GM21786 (cell line): ENCODE data around the gene S100A13.
A peak's percentile ranks its signal among the peaks of the same experiment; 100 is the strongest.
"Not testable (repeated sequence)": the region's sequence is repeated elsewhere in the genome, so short reads cannot be mapped to it uniquely, and the experiment has no call there.

Source experiments
- ATAC-seq: cut with Tn5 transposase; IDR thresholded peaks from one replicate; pipeline ENCODE4 v1.9.1; 2021; ENCODE audit not compliant: unreplicated experiment

Gene S100A13

DNA sequence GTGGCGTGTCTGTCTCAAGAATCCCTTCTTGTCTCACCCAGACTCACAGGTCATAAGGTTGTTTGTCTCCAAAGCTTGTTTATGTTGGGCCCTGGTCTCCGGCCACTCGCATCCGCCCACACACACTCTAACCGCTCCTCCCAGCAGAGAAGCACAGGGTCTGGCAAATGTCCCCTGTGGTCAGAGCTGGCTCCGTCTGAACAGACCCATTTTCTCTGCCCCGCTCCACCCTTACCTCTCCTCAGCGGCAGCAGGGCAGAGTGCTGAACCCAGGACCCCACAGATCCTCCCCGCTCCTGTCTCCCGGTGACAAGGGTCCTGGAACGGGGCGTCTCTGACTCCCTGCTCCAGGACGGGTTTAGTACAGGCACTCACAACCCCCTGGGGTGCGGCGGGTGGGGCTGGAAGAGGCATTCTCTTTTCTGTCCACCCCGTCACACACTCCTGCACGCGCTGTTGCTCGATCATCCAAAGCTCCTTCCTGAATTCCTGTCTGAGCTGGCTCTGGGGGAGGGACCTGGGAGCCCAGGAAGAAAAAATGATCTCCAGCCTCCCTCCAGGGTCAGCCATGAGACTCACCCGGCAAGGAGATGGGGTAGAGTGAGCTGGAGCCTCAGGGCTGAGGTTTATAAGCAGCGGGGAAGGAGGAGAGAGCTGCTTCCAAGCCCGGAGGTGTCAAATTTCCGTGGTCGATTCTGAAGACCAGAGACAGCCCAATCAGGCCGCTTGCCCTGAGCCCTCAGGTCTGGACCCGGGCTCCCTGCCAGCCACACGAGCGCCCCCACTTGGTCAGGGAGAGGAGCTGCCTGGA lies at the start of gene S100A13:
S100A13 (minus strand) TSS at position 602 of the 811 bp plus-strand sequence. CDS start 1,033 bp downstream, outside the sequence.
- no peak for ATAC-seq

DNA sequence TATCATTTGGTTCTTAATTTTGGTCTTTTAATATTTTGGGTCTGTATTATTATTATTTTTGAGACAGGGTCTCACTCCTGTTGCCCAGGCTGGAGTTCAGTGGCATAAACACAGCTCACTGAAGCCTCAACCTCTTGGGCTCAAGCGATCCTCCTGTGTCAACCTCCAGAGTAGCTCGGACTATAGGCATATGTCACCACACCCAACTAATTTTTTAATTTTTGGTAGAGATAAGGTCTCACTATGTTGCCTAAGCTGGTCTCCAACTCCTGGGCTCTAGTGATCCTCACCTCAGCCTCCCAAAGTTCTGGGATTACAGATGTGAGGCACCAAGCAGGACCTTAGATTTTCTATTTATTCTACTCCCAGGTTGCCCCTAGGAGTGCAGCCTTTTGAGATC lies 46.2 kb upstream of the S100A13 start:
- ATAC-seq: no peak

DNA sequence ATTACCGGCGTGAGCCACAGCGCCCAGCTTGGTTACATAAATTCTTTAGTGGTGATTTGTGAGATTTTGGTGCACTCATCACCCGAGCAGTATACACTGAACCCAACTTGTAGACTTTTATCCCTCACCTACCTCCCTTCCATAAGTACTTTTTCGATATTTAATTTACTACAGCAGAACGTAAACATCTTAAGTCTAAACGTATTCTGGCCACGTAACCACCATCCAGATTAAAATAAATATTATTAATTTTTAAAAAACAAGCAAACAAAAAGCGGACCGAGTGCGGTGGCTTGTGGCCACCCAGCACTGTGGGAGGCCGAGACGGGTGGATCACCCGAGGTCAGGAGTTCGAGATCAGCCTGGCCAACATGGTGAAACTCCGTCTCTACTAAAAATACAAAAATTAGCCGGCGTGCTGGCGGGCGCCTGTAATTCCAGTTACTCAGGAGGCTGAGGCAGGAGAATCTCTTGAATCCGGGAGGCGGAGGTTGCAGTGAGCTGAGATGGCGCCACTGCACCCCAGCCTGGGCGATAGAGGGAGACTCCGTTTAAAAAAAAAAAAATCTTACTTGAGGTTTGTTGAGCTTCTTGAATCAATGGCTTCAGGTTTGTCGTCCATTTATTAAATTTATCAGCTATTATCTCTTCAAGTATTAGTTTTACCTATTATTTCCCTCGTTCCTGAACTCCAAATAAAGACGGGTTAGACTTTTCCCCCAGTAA lies 44.5 kb upstream of the S100A13 start:
- peak; percentile 4 for ATAC-seq

DNA sequence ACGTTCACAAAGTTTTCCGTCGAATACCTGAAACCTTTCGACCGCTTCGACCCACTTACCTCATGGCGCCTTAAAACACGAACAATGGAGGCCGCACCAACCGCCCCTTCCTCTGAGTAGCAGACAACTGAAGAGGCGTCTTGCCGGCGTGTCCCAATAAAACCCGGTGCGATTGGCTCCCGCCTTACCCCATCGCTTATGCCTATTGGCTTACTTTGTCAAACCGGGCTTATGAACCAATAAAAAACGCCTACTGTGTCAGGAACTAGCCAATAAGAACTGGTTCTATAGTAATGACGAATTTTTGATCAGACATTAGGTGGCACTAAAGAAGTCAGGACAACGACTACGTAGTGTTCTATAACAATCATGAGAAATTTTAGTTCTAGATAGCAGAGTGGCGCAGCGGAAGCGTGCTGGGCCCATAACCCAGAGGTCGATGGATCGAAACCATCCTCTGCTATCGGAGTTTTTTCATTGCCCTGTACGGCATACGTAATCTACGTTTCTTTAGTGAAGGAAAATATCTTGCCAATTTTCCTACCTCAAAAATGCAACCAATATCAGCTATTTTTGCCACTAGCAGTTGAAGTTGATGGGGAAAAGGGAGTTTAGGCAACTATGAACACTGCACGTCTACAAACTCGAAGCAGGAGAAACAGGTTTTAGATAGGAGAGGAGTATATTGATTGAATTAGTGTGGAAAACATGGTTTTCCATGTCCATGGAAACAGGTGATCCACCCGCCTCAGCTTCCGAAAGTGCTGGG lies 43.7 kb upstream of the S100A13 start, which contains the start of gene ILF2:
ILF2 (minus strand) TSS at position 135 of the 769 bp plus-strand sequence; CDS start at position 64, 71 bp downstream.
- peak; percentile 93 for ATAC-seq

DNA sequence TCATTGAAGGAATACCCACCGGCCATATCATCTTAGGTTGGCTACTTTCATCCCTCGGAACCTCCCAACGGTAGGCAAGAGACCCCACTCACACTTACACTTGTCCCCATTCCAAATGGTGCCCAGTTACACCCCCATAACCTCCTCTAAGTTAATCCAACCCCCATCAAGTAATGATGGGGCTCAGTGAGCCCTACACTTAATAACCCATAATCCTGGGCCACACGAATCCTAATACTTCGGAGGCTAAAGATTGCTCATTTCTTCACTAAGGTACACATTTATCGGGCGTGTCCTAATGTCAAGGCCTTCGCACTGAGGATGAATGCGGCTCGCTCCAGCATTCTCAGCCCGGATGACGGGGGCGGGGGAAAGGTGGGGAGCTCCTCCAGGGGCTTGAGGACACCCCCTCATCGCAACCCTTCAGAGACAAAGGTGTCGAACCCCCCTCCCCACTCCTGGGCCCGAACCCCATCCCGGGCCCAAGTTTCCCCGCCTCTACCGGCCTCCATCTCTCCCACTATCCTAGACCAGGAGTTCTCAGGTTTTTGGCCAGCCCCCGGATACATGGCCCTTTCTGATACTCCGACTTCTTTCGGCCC lies 43.1 kb upstream of the S100A13 start:
- no peak for ATAC-seq

DNA sequence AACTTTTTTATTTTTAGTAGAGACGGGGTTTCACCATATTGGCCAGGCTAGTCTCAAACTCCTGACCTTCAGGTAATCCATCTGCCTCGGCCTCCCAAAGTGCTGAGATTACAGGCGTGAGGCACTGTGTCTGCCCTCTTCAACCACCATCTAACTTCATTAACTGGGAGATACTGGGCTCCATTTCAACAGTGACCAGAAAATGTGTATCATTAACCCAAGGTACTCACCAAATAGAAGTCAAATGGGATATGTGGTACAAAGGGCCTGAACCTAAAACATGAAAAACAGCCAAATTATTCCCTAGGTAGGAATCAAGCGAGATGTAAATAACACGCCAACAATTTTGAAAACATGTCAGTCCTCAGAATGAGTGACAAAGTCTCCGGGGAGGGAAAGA lies 42.3 kb upstream of the S100A13 start:
- no peak for ATAC-seq

DNA sequence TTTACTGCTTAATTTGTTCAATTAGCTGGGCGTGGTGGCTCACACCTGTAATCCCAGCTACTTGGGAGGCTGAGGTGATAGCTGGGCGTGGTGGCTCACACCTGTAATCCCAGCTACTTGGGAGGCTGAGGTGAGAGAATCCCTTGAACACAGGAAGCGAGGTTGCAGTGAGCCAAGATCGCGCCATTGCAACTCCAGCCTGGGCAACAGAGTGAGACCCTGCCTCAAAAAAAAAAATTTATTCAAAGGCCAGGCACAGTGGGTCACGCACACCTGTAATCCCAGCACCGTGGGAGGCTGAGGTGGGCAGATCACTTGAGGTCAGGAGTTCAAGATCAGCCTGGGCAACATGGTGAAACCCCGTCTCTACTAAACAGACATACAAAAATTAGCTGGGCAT lies 41.4 kb upstream of the S100A13 start:
- ATAC-seq: not testable (repeated sequence)

DNA sequence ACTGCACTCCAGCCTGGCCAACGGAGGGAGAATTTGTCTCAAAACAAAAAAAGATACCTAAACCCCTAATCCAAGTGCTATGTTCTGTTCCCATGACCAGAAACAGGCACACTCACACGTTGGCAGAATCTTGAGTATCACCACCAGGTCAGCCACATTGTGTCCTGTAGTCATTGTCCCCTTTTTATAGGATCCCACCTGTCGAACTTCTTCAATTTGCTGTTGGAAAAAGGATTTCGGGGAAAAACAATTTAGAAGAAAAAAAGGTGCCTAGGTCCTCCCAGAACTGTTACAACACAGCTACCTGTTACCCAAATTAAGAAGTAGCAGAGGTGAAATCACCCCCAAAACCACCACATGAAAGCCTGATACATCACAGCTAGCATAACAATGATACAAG lies 40.1 kb upstream of the S100A13 start:
- ATAC-seq: no peak

DNA sequence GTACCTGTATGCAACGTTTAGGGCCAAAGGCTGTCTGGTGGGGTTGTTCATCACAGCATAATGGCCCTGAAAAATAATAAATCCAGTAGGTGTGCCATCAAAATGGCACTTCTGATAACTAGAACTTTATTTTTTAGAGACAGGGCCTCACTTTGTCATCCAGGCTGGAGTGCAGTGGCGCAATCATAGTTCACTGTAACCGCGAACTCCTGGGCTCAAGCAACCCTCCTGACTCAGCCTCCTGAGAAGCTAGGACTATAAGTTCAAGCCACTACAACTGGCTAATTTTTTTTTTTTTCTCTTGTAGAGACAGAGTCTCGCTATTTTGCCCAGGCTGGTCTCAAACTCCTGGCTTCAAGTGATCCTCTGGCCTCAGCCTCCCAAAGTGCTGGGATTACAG lies 35.9 kb upstream of the S100A13 start:
- no peak for ATAC-seq

DNA sequence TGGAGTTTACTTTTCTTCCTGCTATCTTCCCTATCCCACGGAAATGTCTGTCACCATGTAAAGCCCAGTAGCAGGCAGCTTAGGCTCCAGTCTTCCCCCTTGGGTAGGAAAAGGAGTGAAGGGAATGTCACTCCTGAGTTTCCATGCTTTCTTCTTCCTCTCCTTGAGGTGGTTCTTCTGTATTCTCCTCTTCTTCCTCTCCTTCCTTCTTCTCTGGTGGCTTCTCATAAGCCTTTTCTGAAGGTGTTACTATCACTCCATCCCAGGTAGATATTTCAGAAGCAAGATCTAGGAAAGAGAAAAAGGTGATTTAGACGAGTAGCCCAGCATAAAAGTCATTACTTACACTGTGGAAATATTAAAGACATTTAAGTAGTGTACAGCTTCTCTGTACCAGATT lies 35.0 kb upstream of the S100A13 start:
- no peak for ATAC-seq

DNA sequence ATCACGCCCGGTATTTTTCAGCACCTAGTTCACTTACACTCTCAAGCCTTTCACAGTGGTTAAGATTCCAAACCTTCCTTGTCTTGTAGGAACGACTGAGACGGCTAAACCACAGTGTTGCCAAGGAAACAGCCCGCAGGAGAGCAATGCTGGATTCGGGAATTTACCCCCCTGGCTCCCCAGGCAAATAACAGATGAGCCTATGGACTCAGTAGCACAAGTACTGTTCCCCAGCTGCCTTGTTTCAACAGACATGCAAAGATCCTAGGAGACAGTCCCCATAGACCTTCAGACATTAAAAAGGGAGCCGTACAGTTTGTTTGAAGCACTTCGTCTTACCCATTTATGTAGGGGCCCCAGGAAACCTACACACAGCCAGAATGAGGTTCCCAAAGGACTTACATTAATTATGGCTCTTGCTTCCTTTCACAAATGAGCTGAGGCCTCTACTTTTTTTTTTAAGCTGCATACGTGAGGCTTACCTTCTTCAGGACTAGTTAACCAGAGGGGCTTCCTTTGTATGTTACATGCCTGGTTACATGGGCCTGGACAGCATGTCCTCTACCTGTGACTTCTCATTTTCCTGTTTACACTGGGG lies 33.9 kb upstream of the S100A13 start:
- ATAC-seq: no peak

DNA sequence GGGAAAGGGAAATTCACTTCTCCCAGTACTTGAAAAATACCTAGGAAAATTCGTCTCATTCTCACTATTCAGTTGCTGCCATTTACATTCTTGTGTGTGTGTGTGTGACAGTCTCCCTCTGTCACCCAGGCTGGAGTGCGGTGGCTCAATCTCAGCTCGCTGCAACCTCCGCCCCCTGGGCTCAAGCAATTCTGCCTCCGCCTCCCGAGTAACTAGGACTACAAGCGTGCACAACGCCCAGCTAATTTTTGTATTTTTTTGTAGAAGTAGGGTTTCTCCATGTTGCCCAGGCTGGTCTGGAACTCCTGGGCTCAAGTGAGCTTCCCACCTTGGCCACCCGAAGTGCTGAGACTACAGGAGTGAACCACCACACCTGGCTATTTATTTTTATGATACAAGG lies 32.4 kb upstream of the S100A13 start:
- ATAC-seq: no peak

DNA sequence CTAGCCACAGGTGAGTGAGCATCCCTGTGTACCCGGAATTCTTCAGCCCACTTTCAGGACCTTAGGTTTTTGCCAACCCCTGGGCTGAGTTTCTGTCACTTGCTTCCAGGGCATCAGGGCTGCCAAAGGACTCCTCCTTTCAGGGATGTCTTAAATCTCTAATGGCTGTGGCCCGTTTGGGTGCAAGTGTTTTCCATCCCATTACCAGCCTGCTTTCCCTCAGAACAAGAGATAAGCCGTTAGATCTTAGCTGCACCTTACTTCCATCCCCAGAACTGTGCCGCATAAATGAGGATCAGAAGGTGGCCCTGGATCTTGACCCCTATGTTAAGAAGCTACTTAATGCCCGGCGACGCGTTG lies 31.9 kb upstream of the S100A13 start:
- ATAC-seq: no peak

DNA sequence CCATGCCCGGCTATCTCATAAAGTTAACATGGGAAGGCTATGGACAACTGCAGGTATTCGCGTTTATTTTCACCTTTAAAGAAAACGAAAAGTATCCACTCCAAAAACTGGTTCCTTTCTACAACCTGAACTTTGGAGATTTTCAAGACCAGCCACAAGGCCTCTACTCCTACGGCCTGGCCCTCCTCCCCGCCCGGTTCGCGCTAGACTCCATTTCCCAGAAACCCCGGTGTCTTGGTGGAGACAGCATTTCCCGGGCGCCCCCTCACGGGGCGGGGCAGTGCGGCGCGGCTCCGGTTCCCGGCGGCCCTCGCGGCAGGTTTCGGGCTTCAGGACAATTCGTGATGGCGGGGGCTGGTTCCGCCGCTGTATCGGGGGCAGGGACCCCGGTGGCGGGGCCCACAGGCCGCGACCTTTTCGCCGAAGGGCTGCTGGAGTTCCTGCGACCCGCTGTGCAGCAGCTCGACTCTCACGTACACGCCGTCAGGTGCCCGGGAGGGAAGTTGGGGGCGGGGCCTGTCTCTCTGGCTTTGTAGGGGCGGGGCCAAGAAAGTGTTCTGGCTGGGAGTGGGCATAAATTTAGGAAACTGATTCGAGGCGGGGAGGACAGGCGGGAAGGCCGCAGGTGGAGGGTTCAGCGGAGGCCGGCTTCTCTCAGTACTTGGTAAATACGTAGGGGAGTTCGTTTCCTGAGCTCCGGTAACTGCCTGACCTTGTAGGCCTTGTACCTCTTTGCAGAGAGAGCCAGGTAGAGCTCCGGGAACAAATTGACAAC lies 31.3 kb upstream of the S100A13 start, which contains the start of gene SNAPIN:
SNAPIN (plus strand) TSS at position 304 of the 775 bp plus-strand sequence; CDS start at position 345, 41 bp downstream.
- peak; percentile 81 for ATAC-seq

DNA sequence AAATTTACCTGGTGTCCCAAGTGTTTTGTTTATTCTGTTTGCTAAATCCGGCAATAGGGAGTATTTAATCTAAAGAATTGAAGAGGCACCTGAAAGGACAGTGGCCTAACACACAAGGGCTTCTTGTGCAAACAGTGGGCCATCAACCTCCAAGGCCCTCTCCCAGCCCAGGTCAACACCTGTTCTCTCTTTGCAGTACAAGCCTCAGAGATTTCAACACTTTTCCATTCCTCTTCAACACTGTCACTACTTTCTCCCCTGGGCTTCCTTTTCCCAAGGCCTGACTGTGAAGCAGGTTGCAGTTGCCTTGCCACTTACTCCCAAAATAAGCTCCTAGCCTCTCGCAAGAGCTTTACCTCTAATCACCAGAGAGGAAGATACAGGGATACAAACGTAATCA lies 28.0 kb upstream of the S100A13 start:
- no peak for ATAC-seq

DNA sequence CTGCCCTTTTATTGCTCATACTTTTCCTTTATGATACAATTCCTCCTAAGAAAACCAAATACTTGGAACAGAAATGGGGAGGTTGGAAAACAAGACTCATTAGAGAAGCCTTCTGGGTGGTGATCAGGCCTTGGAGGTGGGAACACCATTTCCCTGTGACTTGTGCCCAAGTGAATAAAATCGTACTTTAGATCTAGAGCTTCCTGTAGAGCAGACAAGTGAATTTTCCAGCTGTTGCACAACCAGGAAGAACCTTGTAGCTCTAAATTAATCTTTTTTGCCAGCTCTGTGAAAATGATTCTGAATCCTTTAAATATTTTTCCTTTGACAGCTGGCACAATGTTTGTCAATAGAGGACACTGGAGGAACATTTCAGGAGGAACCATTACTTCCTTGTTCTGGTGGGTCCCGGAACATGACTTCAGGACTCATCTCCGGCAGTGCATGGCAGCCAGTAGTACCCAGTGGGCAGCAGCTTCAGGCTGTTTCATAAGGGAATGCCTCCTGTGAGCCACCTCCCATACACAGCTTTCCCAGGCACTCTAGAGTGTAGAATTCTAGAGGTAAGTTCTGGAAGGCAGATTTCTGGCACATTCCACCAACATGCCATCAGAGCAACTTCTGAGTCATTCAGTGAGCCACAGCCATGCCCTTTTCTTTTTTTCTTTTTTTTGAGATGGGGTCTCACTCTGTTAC lies 25.6 kb upstream of the S100A13 start:
- ATAC-seq: no peak

DNA sequence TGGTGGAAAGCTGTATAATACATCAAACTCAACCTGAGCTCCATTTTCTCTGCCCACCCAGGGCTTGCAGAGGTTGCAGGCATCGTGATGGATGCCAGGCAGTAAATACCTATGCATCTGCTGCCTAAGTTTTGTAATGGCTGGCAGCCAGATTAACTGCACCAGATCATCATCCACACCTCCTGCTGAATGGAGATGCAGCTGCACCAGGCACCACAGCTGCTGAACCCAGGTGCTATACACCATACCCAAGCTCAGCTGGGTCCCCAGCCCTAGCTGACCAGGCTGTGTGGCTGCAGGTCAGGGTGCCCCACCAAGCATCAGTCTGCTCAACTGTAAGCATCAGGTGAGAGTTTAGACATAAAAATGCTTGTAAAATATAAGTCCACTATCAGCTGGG lies 24.5 kb upstream of the S100A13 start:
- no peak for ATAC-seq

DNA sequence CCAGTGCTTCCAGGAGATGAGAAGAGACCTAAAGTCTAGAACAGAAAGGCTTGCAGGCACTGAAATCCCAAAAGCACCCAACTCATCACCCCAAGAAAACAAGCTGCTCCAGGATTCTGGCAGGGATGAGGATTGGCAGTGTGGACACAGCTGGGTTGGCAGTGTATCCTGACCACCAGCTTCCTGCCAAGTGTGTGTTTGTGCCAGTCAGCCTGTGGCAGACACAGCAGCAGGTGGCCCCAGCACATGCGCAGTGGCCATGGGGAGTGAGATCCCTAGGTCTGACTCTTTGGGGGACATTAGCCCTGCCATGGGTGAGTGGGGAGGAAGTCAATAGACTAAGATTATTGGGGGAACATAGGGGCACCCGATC lies 22.5 kb upstream of the S100A13 start:
- no peak for ATAC-seq

DNA sequence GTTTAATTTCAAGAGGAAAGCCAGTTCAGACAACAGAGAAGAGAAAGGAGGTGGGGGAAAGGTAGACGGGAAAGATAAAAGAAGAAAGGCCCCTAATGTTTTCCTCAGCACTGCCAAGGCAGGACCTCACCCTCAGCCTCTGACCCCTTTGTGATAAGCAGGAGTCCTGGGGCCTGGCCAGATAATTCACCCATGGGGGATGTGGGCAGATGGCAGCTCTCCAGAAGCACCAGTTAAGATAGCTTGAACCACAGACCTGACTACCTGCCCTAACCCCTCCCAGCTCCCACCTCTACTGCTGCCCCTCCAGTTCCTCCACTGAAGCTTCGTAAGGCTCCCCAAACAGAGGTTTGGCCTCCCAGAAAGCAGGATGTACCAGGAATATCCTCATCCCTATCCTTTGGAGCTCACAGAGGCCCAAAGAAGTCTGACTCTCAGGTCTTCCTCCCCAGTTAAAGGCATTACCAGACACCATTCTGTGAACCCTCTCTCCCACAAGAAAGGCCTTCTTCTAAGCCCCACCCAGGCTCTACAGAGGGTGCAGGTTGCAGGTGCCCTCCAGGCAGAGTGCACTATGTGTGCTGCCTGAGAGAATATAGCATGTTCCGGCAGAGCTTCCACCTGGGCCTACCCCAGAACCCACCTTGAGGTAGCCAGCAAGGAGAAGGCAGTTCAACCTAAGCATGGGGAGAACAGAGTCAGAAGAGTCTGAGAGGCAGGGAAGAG lies 22.0 kb upstream of the S100A13 start:
- ATAC-seq: no peak
